GM12878 (cell line): ENCODE data around the gene WDR38. TPM values are rescaled to one million over a fixed set of nuclear protein-coding genes. Genes with fewer than 3 reads are reported as not detected.

Source experiments
- ATF2 ChIP-seq: IDR thresholded peaks from 2 replicates; pipeline ENCODE4 v1.6.1; 2012; ENCODE audit warnings: low read length, inconsistent platforms
- BCL3 ChIP-seq: IDR thresholded peaks from 2 replicates; pipeline ENCODE4 v1.6.1; 2011; ENCODE audit warnings: borderline replicate concordance, low read depth, mild to moderate bottlenecking, moderate library complexity, low read length; ENCODE audit not compliant: insufficient read depth, poor library complexity, severe bottlenecking
- CUX1 ChIP-seq: IDR thresholded peaks from 2 replicates; pipeline ENCODE4 v1.6.1; 2012; ENCODE audit warnings: improper control_type of control experiment, low read depth, low read length; ENCODE audit not compliant: insufficient replicate concordance
- EGR1 ChIP-seq, 2 experiments: IDR thresholded peaks; 1 replicate in 1 of 2; 2 replicates in 1 of 2; pipeline ENCODE4 v1.6.1; 2011 to 2012; ENCODE audit warnings: low read depth in 2 of 2, low read length in 2 of 2, borderline replicate concordance in 1 of 2, mild to moderate bottlenecking in 1 of 2, moderate library complexity in 1 of 2
- GABPA ChIP-seq: IDR thresholded peaks from 2 replicates; pipeline ENCODE4 v1.6.1; 2014; ENCODE audit warnings: antibody characterized with exemption, low read depth, mild to moderate bottlenecking, inconsistent platforms
- IKZF2 ChIP-seq, 2 experiments: fragments of 450-650 bp; IDR thresholded peaks; 2 replicates each; pipeline ENCODE4 v1.6.1; 2017; ENCODE audit warnings: mild to moderate bottlenecking in 2 of 2, moderate library complexity in 2 of 2
- KAT2A ChIP-seq: conservative IDR thresholded peaks from 2 replicates; pipeline ENCODE4 v1.6.1; 2011; ENCODE audit warnings: low read depth, low read length; ENCODE audit not compliant: control insufficient read depth
- MLLT1 ChIP-seq: fragments of 450-650 bp; IDR thresholded peaks from 2 replicates; pipeline ENCODE4 v1.6.1; 2016; ENCODE audit warnings: mild to moderate bottlenecking
- MXI1 ChIP-seq: fragments of 150-350 bp; IDR thresholded peaks from 2 replicates; pipeline ENCODE4 v1.6.1; 2011; ENCODE audit warnings: low read depth, mild to moderate bottlenecking, inconsistent platforms, low read length, improper control_type of control experiment
- NBN ChIP-seq: fragments of 450-650 bp; IDR thresholded peaks from 2 replicates; pipeline ENCODE4 v1.6.1; 2016
- POU2F2 ChIP-seq: IDR thresholded peaks from 3 replicates; pipeline ENCODE4 v1.6.1; 2011; ENCODE audit warnings: low read depth, mild to moderate bottlenecking, low read length, borderline replicate concordance
- REST ChIP-seq: IDR thresholded peaks from 2 replicates; pipeline ENCODE4 v1.6.1; 2012; ENCODE audit warnings: mild to moderate bottlenecking, low read depth, low read length
- SRF ChIP-seq, 2 experiments: IDR thresholded peaks; 2 replicates each; pipeline ENCODE4 v1.6.1; 2011; ENCODE audit warnings: low read depth in 2 of 2, low read length in 2 of 2, mild to moderate bottlenecking in 1 of 2, moderate library complexity in 1 of 2
- ZBED1 ChIP-seq: IDR thresholded peaks from 2 replicates; pipeline ENCODE4 v1.6.1; 2016; ENCODE audit warnings: borderline replicate concordance
- polyA plus RNA-seq, 11 experiments: library from polyadenylated mRNA; depleted of rRNA in 4 of 11; unstranded in 6 of 11; stranded (reverse) in 5 of 11; fragments of >200 nt; fragmentation: Nextera tagmentation in 4 of 11; fragmentation: Illumina TruSeq in 1 of 11; extraction: Ambion mirVana in 4 of 11; extraction: Trizol in 1 of 11; gene quantifications; 1 replicate in 1 of 11; 2 replicates in 10 of 11; pipeline versions ENCODE4 v1.2.1 to v1.2.3, GENCODE V29; 2011 to 2016; ENCODE audit warnings: inconsistent platforms in 2 of 11, missing spikeins in 2 of 11, low read depth in 1 of 11
- total RNA-seq, 4 experiments: library from RNA; depleted of rRNA in 3 of 4; stranded (reverse); fragments of >200 nt in 3 of 4; fragmentation: Illumina TruSeq in 1 of 4; extraction: Trizol in 1 of 4; gene quantifications; 2 replicates each; pipeline versions ENCODE4 v1.2.1 to v1.2.3, GENCODE V29; 2013 to 2021

Gene WDR38
- total and polyA plus RNA-seq, 10 of the 15 experiments (the other 5 are each of a cell fraction or from before 2014, with no cell fraction given): not detected

GRCh38 chr9:124868511-124869465, 15.5 kb downstream of the WDR38 start (continued):
- TF ChIP-seq ATF2: no peak
- TF ChIP-seq GABPA: no peak
- TF ChIP-seq BCL3: no peak
- TF ChIP-seq MLLT1: 0 out of 2 replicates have a peak, but pooled peaks have one; percentile 21
- TF ChIP-seq ZBED1: no peak; the same call in 1 of the 2 replicates
- TF ChIP-seq SRF (IDR thresholded peaks at IDR 0.05; ENCODE audit: low read depth in 2 of 2, low read length in 2 of 2): no peak; a peak in 1 of 4 replicates
- TF ChIP-seq CUX1: no peak
- peak; percentile 56 to 98 for TF ChIP-seq EGR1 (IDR thresholded peaks at IDR 0.05; ENCODE audit: borderline replicate concordance in 1 of 2, low read depth in 2 of 2, low read length in 2 of 2)
- peak in 1 of 2 experiments; percentile 37; a peak in 1 of 4 replicates for TF ChIP-seq IKZF2 (IDR thresholded peaks at IDR 0.05)
- no peak for TF ChIP-seq KAT2A
- TF ChIP-seq NBN: peak; percentile 58
- TF ChIP-seq MXI1: peak; percentile 83
- 0 out of 2 replicates have a peak, but pooled peaks have one; percentile 8 for TF ChIP-seq REST
- peak; percentile 67; the same call in 2 of the 3 replicates for TF ChIP-seq POU2F2
